ENCODE measurements around the gene ACYP2. TPM values are rescaled to one million over a fixed set of nuclear protein-coding genes. Genes with fewer than 3 reads are reported as not detected.
"Not testable (repeated sequence)": the region's sequence is repeated elsewhere in the genome, so short reads cannot be mapped to it uniquely, and the experiment has no call there.

Gene ACYP2
- total RNA-seq, 1 donor from 2014 or later = 10.3 TPM

GRCh38 chr2:54290356-54291025 is 175.1 kb downstream of the ACYP2 start:
- no peak overlapping the region for H3K4me3 ChIP-seq (ENCODE audit: low read depth, low read length)

GRCh38 chr2:54294665-54295064 is 179.2 kb downstream of the ACYP2 start:
- not testable (repeated sequence) for H3K4me3 ChIP-seq (ENCODE audit: low read depth, low read length); DNase-seq (ENCODE audit: low read depth); H3K27me3 ChIP-seq (ENCODE audit: control insufficient read depth, insufficient read depth, low read length); H3K36me3 ChIP-seq (ENCODE audit: control insufficient read depth, insufficient read depth, low read length)

More at GRCh38 chr2:54290356-54291025, 175.1 kb downstream of the ACYP2 start:
- no peak for DNase-seq (ENCODE audit: low read depth)
- Histone ChIP-seq H3K27me3 (ENCODE audit: control insufficient read depth, insufficient read depth, low read length) (no peaks in the 10 kb centered on the region), H3K36me3 (ENCODE audit: control insufficient read depth, insufficient read depth, low read length) (no peaks in the 10 kb centered on the region)
- no peak for TF ChIP-seq CTCF (IDR thresholded peaks at IDR 0.05; ENCODE audit: insufficient read depth, low read length, poor library complexity, severe bottlenecking)

GRCh38 chr2:54295911-54296310 is 180.5 kb downstream of the ACYP2 start:
- Histone ChIP-seq H3K36me3 (ENCODE audit: control insufficient read depth, insufficient read depth, low read length) (no peaks in the 10 kb centered on the region), H3K27me3 (ENCODE audit: control insufficient read depth, insufficient read depth, low read length) (no peaks in the 10 kb centered on the region), H3K4me3 (ENCODE audit: low read depth, low read length) (no peak overlapping the region)
- DNase-seq (ENCODE audit: low read depth) = peak; percentile 21
- no peak for TF ChIP-seq CTCF (IDR thresholded peaks at IDR 0.05; ENCODE audit: insufficient read depth, low read length, poor library complexity, severe bottlenecking)

GRCh38 chr2:54298514-54298913 is 183.1 kb downstream of the ACYP2 start:
- H3K36me3 ChIP-seq (ENCODE audit: control insufficient read depth, insufficient read depth, low read length) = no peaks in the 10 kb centered on the region
- no peak for TF ChIP-seq CTCF (IDR thresholded peaks at IDR 0.05; ENCODE audit: insufficient read depth, low read length, poor library complexity, severe bottlenecking)
- H3K4me3 ChIP-seq (ENCODE audit: low read depth, low read length) = no peak overlapping the region
- DNase-seq (ENCODE audit: low read depth) = no peak
- no peaks in the 10 kb centered on the region for H3K27me3 ChIP-seq (ENCODE audit: control insufficient read depth, insufficient read depth, low read length)

- Histone ChIP-seq H3K36me3 (ENCODE audit: control insufficient read depth, insufficient read depth, low read length) (no peaks in the 10 kb centered on the region), H3K27me3 (ENCODE audit: control insufficient read depth, insufficient read depth, low read length) (no peaks in the 10 kb centered on the region), H3K4me3 (ENCODE audit: low read depth, low read length) (no peak overlapping the region)
- no peak for TF ChIP-seq CTCF (IDR thresholded peaks at IDR 0.05; ENCODE audit: insufficient read depth, low read length, poor library complexity, severe bottlenecking)
- DNase-seq (ENCODE audit: low read depth) = no peak
Observed at GRCh38 chr2:54303631-54304030, 188.2 kb downstream of the ACYP2 start.

- Histone ChIP-seq H3K36me3 (ENCODE audit: control insufficient read depth, insufficient read depth, low read length) (no peaks in the 10 kb centered on the region), H3K4me3 (ENCODE audit: low read depth, low read length) (no peak overlapping the region), H3K27me3 (ENCODE audit: control insufficient read depth, insufficient read depth, low read length) (no peaks in the 10 kb centered on the region)
- no peak for DNase-seq (ENCODE audit: low read depth)
- no peak for TF ChIP-seq CTCF (IDR thresholded peaks at IDR 0.05; ENCODE audit: insufficient read depth, low read length, poor library complexity, severe bottlenecking)
Observed at GRCh38 chr2:54306556-54306955, 191.1 kb downstream of the ACYP2 start.

All from kidney epithelial cell (primary cell).